ENCODE measurements around the gene SULT1C3. TPM values are rescaled to one million over a fixed set of nuclear protein-coding genes. Genes with fewer than 3 reads are reported as not detected.

The SULT1C3 gene
- total RNA-seq, 1 donor from 2014 or later = not detected

- Mint-ChIP-seq H3K9me3 (ENCODE audit: low read depth) (no peaks in the 10 kb centered on the region), H3K27ac (no peak overlapping the region), H3K4me1 (ENCODE audit: low read depth) (no peaks in the 10 kb centered on the region), H3K36me3 (ENCODE audit: insufficient read depth) (no peaks in the 10 kb centered on the region), H3K4me3 (ENCODE audit: low read depth) (no peak overlapping the region), H3K27me3 (no peaks in the 10 kb centered on the region)
- DNase-seq (ENCODE audit: low spot score, unreplicated experiment) = no peak
- TF ChIP-seq CTCF (IDR thresholded peaks at IDR 0.05; ENCODE audit: unreplicated experiment) = no peak
Observed at GRCh38 chr2:108257757-108258331, 18.1 kb downstream of the SULT1C3 start.

- no peak for DNase-seq (ENCODE audit: low spot score, unreplicated experiment)
- H3K36me3 Mint-ChIP-seq (ENCODE audit: insufficient read depth) = peaks cover 4% of the 10 kb centered on the region
- no peak overlapping the region for H3K4me3 Mint-ChIP-seq (ENCODE audit: low read depth)
- H3K27ac Mint-ChIP-seq = no peak overlapping the region
- no peaks in the 10 kb centered on the region for H3K9me3 Mint-ChIP-seq (ENCODE audit: low read depth)
- no peak for TF ChIP-seq CTCF (IDR thresholded peaks at IDR 0.05; ENCODE audit: unreplicated experiment)
- no peaks in the 10 kb centered on the region for H3K27me3 Mint-ChIP-seq
- H3K4me1 Mint-ChIP-seq (ENCODE audit: low read depth) = peaks cover 13% of the 10 kb centered on the region
Observed at GRCh38 chr2:108260773-108261172, 21.0 kb downstream of the SULT1C3 start.

- Mint-ChIP-seq H3K27me3 (no peaks in the 10 kb centered on the region), H3K27ac (no peak overlapping the region), H3K4me1 (ENCODE audit: low read depth) (peaks cover 22% of the 10 kb centered on the region), H3K36me3 (ENCODE audit: insufficient read depth) (peaks cover 4% of the 10 kb centered on the region), H3K4me3 (ENCODE audit: low read depth) (no peak overlapping the region), H3K9me3 (ENCODE audit: low read depth) (no peaks in the 10 kb centered on the region)
- no peak for TF ChIP-seq CTCF (IDR thresholded peaks at IDR 0.05; ENCODE audit: unreplicated experiment)
- DNase-seq (ENCODE audit: low spot score, unreplicated experiment) = no peak
Observed at GRCh38 chr2:108262036-108262435, 22.3 kb downstream of the SULT1C3 start.

GRCh38 chr2:108263401-108263800, 23.6 kb downstream of the SULT1C3 start:
- H3K36me3 Mint-ChIP-seq (ENCODE audit: insufficient read depth) = peaks cover 4% of the 10 kb centered on the region
- no peak overlapping the region for H3K27ac Mint-ChIP-seq
- DNase-seq (ENCODE audit: low spot score, unreplicated experiment) = no peak
- no peak for TF ChIP-seq CTCF (IDR thresholded peaks at IDR 0.05; ENCODE audit: unreplicated experiment)
- peaks cover 30% of the 10 kb centered on the region for H3K4me1 Mint-ChIP-seq (ENCODE audit: low read depth)
- H3K4me3 Mint-ChIP-seq (ENCODE audit: low read depth) = no peak overlapping the region
- H3K27me3 Mint-ChIP-seq = no peaks in the 10 kb centered on the region
- H3K9me3 Mint-ChIP-seq (ENCODE audit: low read depth) = no peaks in the 10 kb centered on the region

GRCh38 chr2:108266218-108266617, 26.4 kb downstream of the SULT1C3 start:
- Mint-ChIP-seq H3K36me3 (ENCODE audit: insufficient read depth) (peaks cover 6% of the 10 kb centered on the region), H3K4me1 (ENCODE audit: low read depth) (peaks cover 33% of the 10 kb centered on the region), H3K27me3 (no peaks in the 10 kb centered on the region), H3K27ac (no peak overlapping the region), H3K9me3 (ENCODE audit: low read depth) (no peaks in the 10 kb centered on the region), H3K4me3 (ENCODE audit: low read depth) (no peak overlapping the region)
- no peak for TF ChIP-seq CTCF (IDR thresholded peaks at IDR 0.05; ENCODE audit: unreplicated experiment)
- DNase-seq (ENCODE audit: low spot score, unreplicated experiment) = no peak

Measured in progenitor cell of endocrine pancreas (in vitro differentiated cells).